PFSK-1 (cell line): ENCODE results near the gene OSBPL8.

Experiments
- FOXP2 ChIP-seq: optimal IDR thresholded peaks from 2 replicates; pipeline ENCODE3; 2011; ENCODE audit warnings: borderline replicate concordance, control low read depth, inconsistent platforms; ENCODE audit not compliant: insufficient read depth; ENCODE audit errors: extremely low read length, extremely low read depth
- POLR2AphosphoS5 ChIP-seq: IDR thresholded peaks from 2 replicates; pipeline ENCODE4 v1.6.1; 2012; ENCODE audit warnings: low read depth, mild to moderate bottlenecking, control low read depth, low read length, moderate library complexity
- TF ChIP-seq, protein P1 (sequence below), 2 experiments: IDR thresholded peaks; 2 replicates each; pipeline versions ENCODE4 v1.6.1 to v1.8.0; 2011 to 2012; ENCODE audit warnings: low read depth in 2 of 2, low read length in 2 of 2, control low read depth in 1 of 2, inconsistent platforms in 1 of 2, mild to moderate bottlenecking in 1 of 2, moderate library complexity in 1 of 2; ENCODE audit not compliant: insufficient read depth in 1 of 2

GRCh38 chr12:76387614-76388013 is 172.0 kb downstream of the OSBPL8 start:
- TF ChIP-seq, protein P1, sequence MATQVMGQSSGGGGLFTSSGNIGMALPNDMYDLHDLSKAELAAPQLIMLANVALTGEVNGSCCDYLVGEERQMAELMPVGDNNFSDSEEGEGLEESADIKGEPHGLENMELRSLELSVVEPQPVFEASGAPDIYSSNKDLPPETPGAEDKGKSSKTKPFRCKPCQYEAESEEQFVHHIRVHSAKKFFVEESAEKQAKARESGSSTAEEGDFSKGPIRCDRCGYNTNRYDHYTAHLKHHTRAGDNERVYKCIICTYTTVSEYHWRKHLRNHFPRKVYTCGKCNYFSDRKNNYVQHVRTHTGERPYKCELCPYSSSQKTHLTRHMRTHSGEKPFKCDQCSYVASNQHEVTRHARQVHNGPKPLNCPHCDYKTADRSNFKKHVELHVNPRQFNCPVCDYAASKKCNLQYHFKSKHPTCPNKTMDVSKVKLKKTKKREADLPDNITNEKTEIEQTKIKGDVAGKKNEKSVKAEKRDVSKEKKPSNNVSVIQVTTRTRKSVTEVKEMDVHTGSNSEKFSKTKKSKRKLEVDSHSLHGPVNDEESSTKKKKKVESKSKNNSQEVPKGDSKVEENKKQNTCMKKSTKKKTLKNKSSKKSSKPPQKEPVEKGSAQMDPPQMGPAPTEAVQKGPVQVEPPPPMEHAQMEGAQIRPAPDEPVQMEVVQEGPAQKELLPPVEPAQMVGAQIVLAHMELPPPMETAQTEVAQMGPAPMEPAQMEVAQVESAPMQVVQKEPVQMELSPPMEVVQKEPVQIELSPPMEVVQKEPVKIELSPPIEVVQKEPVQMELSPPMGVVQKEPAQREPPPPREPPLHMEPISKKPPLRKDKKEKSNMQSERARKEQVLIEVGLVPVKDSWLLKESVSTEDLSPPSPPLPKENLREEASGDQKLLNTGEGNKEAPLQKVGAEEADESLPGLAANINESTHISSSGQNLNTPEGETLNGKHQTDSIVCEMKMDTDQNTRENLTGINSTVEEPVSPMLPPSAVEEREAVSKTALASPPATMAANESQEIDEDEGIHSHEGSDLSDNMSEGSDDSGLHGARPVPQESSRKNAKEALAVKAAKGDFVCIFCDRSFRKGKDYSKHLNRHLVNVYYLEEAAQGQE (IDR thresholded peaks at IDR 0.05; ENCODE audit: insufficient read depth in 1 of 2, low read depth in 2 of 2, low read length in 2 of 2) = no peak
- no peak for TF ChIP-seq FOXP2
- no peak for TF ChIP-seq POLR2AphosphoS5
